Measurements from ENCODE around the gene TSPYL2.

DNA sequence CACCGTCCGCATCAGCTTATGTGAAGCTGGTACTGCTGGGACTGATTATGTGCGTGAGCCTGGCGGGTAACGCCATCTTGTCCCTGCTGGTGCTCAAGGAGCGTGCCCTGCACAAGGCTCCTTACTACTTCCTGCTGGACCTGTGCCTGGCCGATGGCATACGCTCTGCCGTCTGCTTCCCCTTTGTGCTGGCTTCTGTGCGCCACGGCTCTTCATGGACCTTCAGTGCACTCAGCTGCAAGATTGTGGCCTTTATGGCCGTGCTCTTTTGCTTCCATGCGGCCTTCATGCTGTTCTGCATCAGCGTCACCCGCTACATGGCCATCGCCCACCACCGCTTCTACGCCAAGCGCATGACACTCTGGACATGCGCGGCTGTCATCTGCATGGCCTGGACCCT lies 5.5 kb upstream of the TSPYL2 start:
- no peak for TF ChIP-seq POLR2A (IDR thresholded peaks at IDR 0.05; ENCODE audit: low read length)
- no peak for TF ChIP-seq GATA1 (IDR thresholded peaks at IDR 0.05; ENCODE audit: low read depth, low read length)
